HepG2 (cell line): ENCODE data around the gene MRPL38. TPM values are rescaled to one million over a fixed set of nuclear protein-coding genes. Genes with fewer than 3 reads are reported as not detected.
A peak's percentile ranks its signal among the peaks of the same experiment; 100 is the strongest.

Source experiments
- AGO2 ChIP-seq: fragments of 200-400 bp; formaldehyde crosslinking; optimal IDR thresholded peaks from 2 replicates; pipeline ENCODE3; 2017; ENCODE audit warnings: mild to moderate bottlenecking, low read depth, low read length, moderate library complexity
- CBX1 ChIP-seq: IDR thresholded peaks from one replicate; pipeline ENCODE4 v1.6.1; 2016; ENCODE audit warnings: antibody characterized with exemption, low read depth
- DR1 ChIP-seq: sonication (generic); formaldehyde crosslinking; IDR thresholded peaks from 2 replicates; pipeline ENCODE4 v1.8.0; 2021; ENCODE audit warnings: mild to moderate bottlenecking, missing genetic modification reagents, inconsistent platforms
- EP300 ChIP-seq, 3 experiments: sonication (generic) in 1 of 3; formaldehyde crosslinking in 1 of 3; IDR thresholded peaks; 2 replicates each; pipeline versions ENCODE4 v1.5.1 to v1.6.1; 2011 to 2020; ENCODE audit warnings: low read depth in 2 of 3, low read length in 2 of 3, borderline replicate concordance in 1 of 3, improper control_type of control experiment in 1 of 3, mild to moderate bottlenecking in 1 of 3, missing genetic modification reagents in 1 of 3, moderate library complexity in 1 of 3
- ETV5 ChIP-seq: IDR thresholded peaks from 2 replicates; pipeline ENCODE4 v1.6.1; 2018; ENCODE audit warnings: missing biosample characterization, missing genetic modification reagents, inconsistent platforms, borderline replicate concordance
- HDAC1 ChIP-seq: sonication (generic); formaldehyde crosslinking; IDR thresholded peaks from 2 replicates; pipeline ENCODE4 v1.5.1; 2020; ENCODE audit warnings: mild to moderate bottlenecking, missing genetic modification reagents
- MAFG ChIP-seq: sonication (generic); formaldehyde crosslinking; IDR thresholded peaks from 2 replicates; pipeline ENCODE4 v1.5.1; 2020; ENCODE audit warnings: mild to moderate bottlenecking, missing genetic modification reagents
- MAZ ChIP-seq, 2 experiments: sonication (generic) in 1 of 2; formaldehyde crosslinking in 1 of 2; IDR thresholded peaks; 2 replicates each; pipeline versions ENCODE4 v1.5.0 to v1.6.1; 2012 to 2020; ENCODE audit warnings: low read depth in 2 of 2, mild to moderate bottlenecking in 2 of 2, borderline replicate concordance in 1 of 2, improper control_type of control experiment in 1 of 2, low read length in 1 of 2, missing genetic modification reagents in 1 of 2, moderate library complexity in 1 of 2
- PCBP1 ChIP-seq: fragments of 200-400 bp; formaldehyde crosslinking; IDR thresholded peaks from 2 replicates; pipeline ENCODE4 v1.6.1; 2017; ENCODE audit warnings: mild to moderate bottlenecking, low read depth, low read length, borderline replicate concordance
- RELA ChIP-seq: sonication (generic); formaldehyde crosslinking; IDR thresholded peaks from 2 replicates; pipeline ENCODE4 v1.4.0; 2020; ENCODE audit warnings: missing genetic modification reagents
- SALL2 ChIP-seq: sonication (generic); formaldehyde crosslinking; IDR thresholded peaks from 2 replicates; pipeline ENCODE4 v1.8.1; 2023; ENCODE audit warnings: mild to moderate bottlenecking, missing genetic modification reagents, inconsistent platforms
- SRSF4 ChIP-seq: fragments of 200-400 bp; formaldehyde crosslinking; IDR thresholded peaks from one replicate; pipeline ENCODE4 v1.6.1; 2018; ENCODE audit warnings: mild to moderate bottlenecking, low read depth, low read length, moderate library complexity; ENCODE audit not compliant: poor library complexity, severe bottlenecking
- TEAD3 ChIP-seq: optimal IDR thresholded peaks from 2 replicates; pipeline ENCODE3; 2016; ENCODE audit warnings: borderline replicate concordance
- XBP1 ChIP-seq: sonication (generic); formaldehyde crosslinking; IDR thresholded peaks from 2 replicates; pipeline ENCODE4 v1.5.0; 2020; ENCODE audit warnings: missing genetic modification reagents
- YEATS4 ChIP-seq: sonication (generic); formaldehyde crosslinking; IDR thresholded peaks from 2 replicates; pipeline ENCODE4 v1.4.0; 2020; ENCODE audit warnings: missing genetic modification reagents, borderline replicate concordance
- ZNF556 ChIP-seq: sonication (generic); formaldehyde crosslinking; IDR thresholded peaks from 2 replicates; pipeline ENCODE4 v1.4.0; 2020; ENCODE audit warnings: mild to moderate bottlenecking, missing genetic modification reagents, borderline replicate concordance
- ZNF670 ChIP-seq: sonication (generic); formaldehyde crosslinking; IDR thresholded peaks from 2 replicates; pipeline ENCODE4 v1.8.0; 2022; ENCODE audit warnings: mild to moderate bottlenecking, missing genetic modification reagents, borderline replicate concordance
- polyA plus RNA-seq, 8 experiments: library from polyadenylated mRNA; depleted of rRNA in 3 of 8; stranded (reverse) in 7 of 8; unstranded in 1 of 8; fragments of >200 nt; fragmentation: Illumina TruSeq in 4 of 8; extraction: Trizol in 4 of 8; gene quantifications; 2 replicates each; pipeline versions ENCODE4 v1.2.1 to v1.2.3, GENCODE V29; 2011 to 2016; ENCODE audit warnings: low read depth in 4 of 8, missing spikeins in 1 of 8, mixed read lengths in 1 of 8; ENCODE audit not compliant: insufficient read depth in 1 of 8
- total RNA-seq, 5 experiments: library from RNA; depleted of rRNA; stranded (reverse); fragments of >200 nt; fragmentation: Illumina TruSeq; extraction: Trizol; gene quantifications; 2 replicates each; pipeline ENCODE4 v1.2.3, GENCODE V29; 2016; ENCODE audit warnings: low read depth in 1 of 5
- TF ChIP-seq, protein P1 (sequence below): sonication (generic); formaldehyde crosslinking; IDR thresholded peaks from 2 replicates; pipeline ENCODE4 v1.5.0; 2020; ENCODE audit warnings: mild to moderate bottlenecking, missing genetic modification reagents, borderline replicate concordance
- TF ChIP-seq, protein P2 (sequence below): sonication (generic); formaldehyde crosslinking; conservative IDR thresholded peaks from 2 replicates; pipeline ENCODE4 v1.8.0; 2022; ENCODE audit warnings: low read depth, missing genetic modification reagents

Gene MRPL38
- total and polyA plus RNA-seq, 2 of the 13 experiments (the other 11 are each of a cell fraction or from before 2014, with no cell fraction given): 83.7 to 125 TPM

DNA sequence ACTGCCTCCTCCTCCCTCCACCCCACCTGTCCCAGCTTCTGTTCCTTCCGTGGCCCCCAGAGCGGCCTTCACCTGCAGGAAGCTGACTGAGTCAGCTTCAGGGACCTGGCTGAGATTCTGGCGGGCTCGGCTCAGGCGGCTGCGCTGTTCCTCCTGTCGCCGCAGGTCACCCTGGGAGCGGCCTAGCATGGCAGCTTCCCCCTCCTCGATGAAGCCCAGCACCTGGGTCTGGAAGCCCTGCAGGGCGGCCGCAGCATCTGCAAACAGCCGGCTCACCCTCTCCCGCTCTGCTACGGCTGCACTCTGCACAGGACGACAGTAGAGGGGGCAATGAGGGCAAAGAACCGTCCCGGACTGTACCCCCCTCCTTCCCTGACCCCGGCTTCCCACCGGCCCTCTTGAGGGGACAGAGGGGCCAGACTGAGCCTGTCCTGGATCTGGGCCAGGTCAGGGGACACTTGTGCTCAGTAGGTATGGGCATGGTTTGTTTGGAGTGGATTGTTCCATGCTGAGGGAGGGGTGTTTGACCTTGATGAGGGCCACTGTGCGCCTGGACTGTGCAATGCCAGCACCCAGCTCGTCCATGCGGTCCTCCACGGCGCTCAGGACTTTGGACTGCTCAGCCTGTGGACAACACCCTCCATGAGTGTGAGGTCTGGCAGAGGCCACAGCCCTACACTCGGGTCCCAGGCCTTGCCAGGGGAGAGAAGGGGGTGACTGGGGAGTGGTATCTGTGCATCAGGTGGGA is 28.3 kb downstream of the MRPL38 start (continued):
- TF ChIP-seq, protein P1, sequence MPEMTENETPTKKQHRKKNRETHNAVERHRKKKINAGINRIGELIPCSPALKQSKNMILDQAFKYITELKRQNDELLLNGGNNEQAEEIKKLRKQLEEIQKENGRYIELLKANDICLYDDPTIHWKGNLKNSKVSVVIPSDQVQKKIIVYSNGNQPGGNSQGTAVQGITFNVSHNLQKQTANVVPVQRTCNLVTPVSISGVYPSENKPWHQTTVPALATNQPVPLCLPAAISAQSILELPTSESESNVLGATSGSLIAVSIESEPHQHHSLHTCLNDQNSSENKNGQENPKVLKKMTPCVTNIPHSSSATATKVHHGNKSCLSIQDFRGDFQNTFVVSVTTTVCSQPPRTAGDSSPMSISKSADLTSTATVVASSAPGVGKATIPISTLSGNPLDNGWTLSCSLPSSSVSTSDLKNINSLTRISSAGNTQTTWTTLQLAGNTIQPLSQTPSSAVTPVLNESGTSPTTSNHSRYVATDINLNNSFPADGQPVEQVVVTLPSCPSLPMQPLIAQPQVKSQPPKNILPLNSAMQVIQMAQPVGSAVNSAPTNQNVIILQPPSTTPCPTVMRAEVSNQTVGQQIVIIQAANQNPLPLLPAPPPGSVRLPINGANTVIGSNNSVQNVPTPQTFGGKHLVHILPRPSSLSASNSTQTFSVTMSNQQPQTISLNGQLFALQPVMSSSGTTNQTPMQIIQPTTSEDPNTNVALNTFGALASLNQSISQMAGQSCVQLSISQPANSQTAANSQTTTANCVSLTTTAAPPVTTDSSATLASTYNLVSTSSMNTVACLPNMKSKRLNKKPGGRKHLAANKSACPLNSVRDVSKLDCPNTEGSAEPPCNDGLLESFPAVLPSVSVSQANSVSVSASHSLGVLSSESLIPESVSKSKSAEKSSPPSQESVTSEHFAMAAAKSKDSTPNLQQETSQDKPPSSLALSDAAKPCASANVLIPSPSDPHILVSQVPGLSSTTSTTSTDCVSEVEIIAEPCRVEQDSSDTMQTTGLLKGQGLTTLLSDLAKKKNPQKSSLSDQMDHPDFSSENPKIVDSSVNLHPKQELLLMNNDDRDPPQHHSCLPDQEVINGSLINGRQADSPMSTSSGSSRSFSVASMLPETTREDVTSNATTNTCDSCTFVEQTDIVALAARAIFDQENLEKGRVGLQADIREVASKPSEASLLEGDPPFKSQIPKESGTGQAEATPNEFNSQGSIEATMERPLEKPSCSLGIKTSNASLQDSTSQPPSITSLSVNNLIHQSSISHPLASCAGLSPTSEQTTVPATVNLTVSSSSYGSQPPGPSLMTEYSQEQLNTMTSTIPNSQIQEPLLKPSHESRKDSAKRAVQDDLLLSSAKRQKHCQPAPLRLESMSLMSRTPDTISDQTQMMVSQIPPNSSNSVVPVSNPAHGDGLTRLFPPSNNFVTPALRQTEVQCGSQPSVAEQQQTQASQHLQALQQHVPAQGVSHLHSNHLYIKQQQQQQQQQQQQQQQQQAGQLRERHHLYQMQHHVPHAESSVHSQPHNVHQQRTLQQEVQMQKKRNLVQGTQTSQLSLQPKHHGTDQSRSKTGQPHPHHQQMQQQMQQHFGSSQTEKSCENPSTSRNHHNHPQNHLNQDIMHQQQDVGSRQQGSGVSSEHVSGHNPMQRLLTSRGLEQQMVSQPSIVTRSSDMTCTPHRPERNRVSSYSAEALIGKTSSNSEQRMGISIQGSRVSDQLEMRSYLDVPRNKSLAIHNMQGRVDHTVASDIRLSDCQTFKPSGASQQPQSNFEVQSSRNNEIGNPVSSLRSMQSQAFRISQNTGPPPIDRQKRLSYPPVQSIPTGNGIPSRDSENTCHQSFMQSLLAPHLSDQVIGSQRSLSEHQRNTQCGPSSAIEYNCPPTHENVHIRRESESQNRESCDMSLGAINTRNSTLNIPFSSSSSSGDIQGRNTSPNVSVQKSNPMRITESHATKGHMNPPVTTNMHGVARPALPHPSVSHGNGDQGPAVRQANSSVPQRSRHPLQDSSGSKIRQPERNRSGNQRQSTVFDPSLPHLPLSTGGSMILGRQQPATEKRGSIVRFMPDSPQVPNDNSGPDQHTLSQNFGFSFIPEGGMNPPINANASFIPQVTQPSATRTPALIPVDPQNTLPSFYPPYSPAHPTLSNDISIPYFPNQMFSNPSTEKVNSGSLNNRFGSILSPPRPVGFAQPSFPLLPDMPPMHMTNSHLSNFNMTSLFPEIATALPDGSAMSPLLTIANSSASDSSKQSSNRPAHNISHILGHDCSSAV (CRISPR knock-in tag): no peak
- TF ChIP-seq HDAC1 (CRISPR knock-in tag): peak; percentile 87
- no peak for TF ChIP-seq XBP1 (CRISPR knock-in tag)
- peak; percentile 99 for TF ChIP-seq YEATS4 (CRISPR knock-in tag)
- TF ChIP-seq SRSF4: no peak
- TF ChIP-seq AGO2: peak; percentile 98
- TF ChIP-seq DR1 (CRISPR knock-in tag): peak; percentile 89
- peak; percentile 77; the same call in 1 of the 2 replicates for TF ChIP-seq ETV5 (CRISPR knock-in tag)
- TF ChIP-seq PCBP1: peak; percentile 63; the same call in 1 of the 2 replicates
- TF ChIP-seq MAZ (IDR thresholded peaks at IDR 0.05; ENCODE audit: borderline replicate concordance, low read depth, low read length): no peak
- peak; percentile 91; the same call in 1 of the 2 replicates for TF ChIP-seq MAZ (CRISPR knock-in tag; IDR thresholded peaks at IDR 0.05; ENCODE audit: low read depth)
- TF ChIP-seq MAFG (CRISPR knock-in tag): no peak
- TF ChIP-seq, protein P2, sequence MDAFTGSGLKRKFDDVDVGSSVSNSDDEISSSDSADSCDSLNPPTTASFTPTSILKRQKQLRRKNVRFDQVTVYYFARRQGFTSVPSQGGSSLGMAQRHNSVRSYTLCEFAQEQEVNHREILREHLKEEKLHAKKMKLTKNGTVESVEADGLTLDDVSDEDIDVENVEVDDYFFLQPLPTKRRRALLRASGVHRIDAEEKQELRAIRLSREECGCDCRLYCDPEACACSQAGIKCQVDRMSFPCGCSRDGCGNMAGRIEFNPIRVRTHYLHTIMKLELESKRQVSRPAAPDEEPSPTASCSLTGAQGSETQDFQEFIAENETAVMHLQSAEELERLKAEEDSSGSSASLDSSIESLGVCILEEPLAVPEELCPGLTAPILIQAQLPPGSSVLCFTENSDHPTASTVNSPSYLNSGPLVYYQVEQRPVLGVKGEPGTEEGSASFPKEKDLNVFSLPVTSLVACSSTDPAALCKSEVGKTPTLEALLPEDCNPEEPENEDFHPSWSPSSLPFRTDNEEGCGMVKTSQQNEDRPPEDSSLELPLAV (CRISPR knock-in tag): no peak
- TF ChIP-seq RELA (CRISPR knock-in tag): 0 out of 2 replicates have a peak, but pooled peaks have one; percentile 6
- TF ChIP-seq ZNF670: no peak
- TF ChIP-seq TEAD3 (CRISPR knock-in tag): peak; percentile 86
- TF ChIP-seq SALL2: peak; percentile 93
- TF ChIP-seq ZNF556 (CRISPR knock-in tag): peak; percentile 96
- peak; percentile 58 for TF ChIP-seq CBX1
- peak in 1 of 2 experiments; percentile 74; a peak in 2 of 4 replicates for TF ChIP-seq EP300 (IDR thresholded peaks at IDR 0.05; ENCODE audit: low read depth in 2 of 2, low read length in 2 of 2)
- peak; percentile 72 for TF ChIP-seq EP300 (CRISPR knock-in tag; IDR thresholded peaks at IDR 0.05; ENCODE audit: borderline replicate concordance)
